ENCODE measurements around the gene BTG4. TPM values are rescaled to one million over a fixed set of nuclear protein-coding genes. Genes with fewer than 3 reads are reported as not detected.

The BTG4 gene
- total and polyA plus RNA-seq, 9 of the 15 experiments (the other 6 are each of a cell fraction or from before 2014, with no cell fraction given), result not detected

- TF ChIP-seq, protein P1, sequence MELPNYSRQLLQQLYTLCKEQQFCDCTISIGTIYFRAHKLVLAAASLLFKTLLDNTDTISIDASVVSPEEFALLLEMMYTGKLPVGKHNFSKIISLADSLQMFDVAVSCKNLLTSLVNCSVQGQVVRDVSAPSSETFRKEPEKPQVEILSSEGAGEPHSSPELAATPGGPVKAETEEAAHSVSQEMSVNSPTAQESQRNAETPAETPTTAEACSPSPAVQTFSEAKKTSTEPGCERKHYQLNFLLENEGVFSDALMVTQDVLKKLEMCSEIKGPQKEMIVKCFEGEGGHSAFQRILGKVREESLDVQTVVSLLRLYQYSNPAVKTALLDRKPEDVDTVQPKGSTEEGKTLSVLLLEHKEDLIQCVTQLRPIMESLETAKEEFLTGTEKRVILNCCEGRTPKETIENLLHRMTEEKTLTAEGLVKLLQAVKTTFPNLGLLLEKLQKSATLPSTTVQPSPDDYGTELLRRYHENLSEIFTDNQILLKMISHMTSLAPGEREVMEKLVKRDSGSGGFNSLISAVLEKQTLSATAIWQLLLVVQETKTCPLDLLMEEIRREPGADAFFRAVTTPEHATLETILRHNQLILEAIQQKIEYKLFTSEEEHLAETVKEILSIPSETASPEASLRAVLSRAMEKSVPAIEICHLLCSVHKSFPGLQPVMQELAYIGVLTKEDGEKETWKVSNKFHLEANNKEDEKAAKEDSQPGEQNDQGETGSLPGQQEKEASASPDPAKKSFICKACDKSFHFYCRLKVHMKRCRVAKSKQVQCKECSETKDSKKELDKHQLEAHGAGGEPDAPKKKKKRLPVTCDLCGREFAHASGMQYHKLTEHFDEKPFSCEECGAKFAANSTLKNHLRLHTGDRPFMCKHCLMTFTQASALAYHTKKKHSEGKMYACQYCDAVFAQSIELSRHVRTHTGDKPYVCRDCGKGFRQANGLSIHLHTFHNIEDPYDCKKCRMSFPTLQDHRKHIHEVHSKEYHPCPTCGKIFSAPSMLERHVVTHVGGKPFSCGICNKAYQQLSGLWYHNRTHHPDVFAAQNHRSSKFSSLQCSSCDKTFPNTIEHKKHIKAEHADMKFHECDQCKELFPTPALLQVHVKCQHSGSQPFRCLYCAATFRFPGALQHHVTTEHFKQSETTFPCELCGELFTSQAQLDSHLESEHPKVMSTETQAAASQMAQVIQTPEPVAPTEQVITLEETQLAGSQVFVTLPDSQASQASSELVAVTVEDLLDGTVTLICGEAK (IDR thresholded peaks at IDR 0.05), result no peak
- TF ChIP-seq, protein P1 (CRISPR knock-in tag; IDR thresholded peaks at IDR 0.05), result no peak
- no peak for TF ChIP-seq KAT2B (IDR thresholded peaks at IDR 0.05; ENCODE audit: low read depth, low read length)
- no peak for TF ChIP-seq SMC3 (conservative IDR thresholded peaks at IDR 0.05; ENCODE audit: insufficient read depth, low read depth, low read length)
Observed at GRCh38 chr11:111474432-111474831, 37.8 kb downstream of the BTG4 start (continued).

All from K562 (cell line).